T-cell (primary cell): ENCODE results near the gene SLC6A6. TPM values are rescaled to one million over a fixed set of nuclear protein-coding genes. Genes with fewer than 3 reads are reported as not detected.

Experiments used
- ATAC-seq, 4 experiments: fragments of 200-7000 bp in 3 of 4; fragments of 150-1000 bp in 1 of 4; cut with Tn5 transposase; replicated peaks in 1 of 4; 1 replicate in 3 of 4; 2 replicates in 1 of 4; pipeline ENCODE4 v1.10.0; 2021; ENCODE audit warnings: moderate library complexity in 3 of 4, mild to moderate bottlenecking in 2 of 4, moderate number of reproducible peaks in 1 of 4
- CTCF ChIA-PET, 2 donors: fragments of 300-600 bp; sonication (Branson Sonifier 250); formaldehyde crosslinking; loops; one replicate each; lab custom pipeline; 2022; ENCODE audit warnings: antibody characterized with exemption in 2 of 2; lab: Charles Lee
- POLR2A ChIA-PET, 2 donors: fragments of 300-600 bp; sonication (Branson Sonifier 250); formaldehyde crosslinking; loops; one replicate each; lab custom pipeline; 2022; ENCODE audit warnings: antibody characterized with exemption in 2 of 2; lab: Charles Lee
- DNase-seq, 35 experiments: peaks; one replicate each; pipeline versions ENCODE4 v3.0.0 to v3.0.0-alpha.2; 2013 to 2023
- H3K27ac ChIP-seq: one replicate; pipeline ENCODE4 v1.5.1; 2013; ENCODE audit warnings: low read length
- H3K27me3 ChIP-seq, 2 experiments: replicated peaks in 1 of 2; 1 replicate in 1 of 2; 2 replicates in 1 of 2; pipeline versions ENCODE4 v1.6.1 to v1.7.0; 2013; ENCODE audit warnings: low read length in 1 of 2, mixed read lengths in 1 of 2; ENCODE audit not compliant: control insufficient read depth in 2 of 2, insufficient read depth in 2 of 2; ENCODE audit errors: extremely low read depth in 1 of 2
- H3K36me3 ChIP-seq, 2 donors: 1 replicate in 1 of 2; 2 replicates in 1 of 2; pipeline versions ENCODE4 v1.6.1 to v1.7.0; 2013; ENCODE audit warnings: low read length in 1 of 2; ENCODE audit not compliant: control insufficient read depth in 2 of 2, insufficient read depth in 1 of 2; ENCODE audit errors: extremely low read depth in 1 of 2
- H3K4me1 ChIP-seq, 2 experiments: 1 replicate in 1 of 2; 2 replicates in 1 of 2; pipeline versions ENCODE4 v1.6.1 to v1.7.0; 2013; ENCODE audit warnings: low read length in 2 of 2, mixed read lengths in 1 of 2; ENCODE audit not compliant: insufficient read depth in 2 of 2, control insufficient read depth in 1 of 2; ENCODE audit errors: extremely low read depth in 1 of 2
- H3K4me3 ChIP-seq, 2 donors: 1 replicate in 1 of 2; 2 replicates in 1 of 2; pipeline versions ENCODE4 v1.5.1 to v1.7.0; 2013; ENCODE audit warnings: mild to moderate bottlenecking in 2 of 2, low read length in 1 of 2, moderate library complexity in 1 of 2; ENCODE audit not compliant: control insufficient read depth in 1 of 2; ENCODE audit errors: extremely low read depth in 1 of 2
- H3K9me3 ChIP-seq: 2 replicates; pipeline ENCODE4 v1.7.0; 2013
- H3K27ac Mint-ChIP-seq, 2 donors: one replicate each; pipeline ENCODE4 v1.8.0; 2020 to 2021; ENCODE audit warnings: mild to moderate bottlenecking in 2 of 2, mixed read lengths in 2 of 2
- H3K27me3 Mint-ChIP-seq, 2 donors: one replicate each; pipeline ENCODE4 v1.8.0; 2021 to 2022; ENCODE audit warnings: mixed read lengths in 2 of 2
- H3K36me3 Mint-ChIP-seq: one replicate; pipeline ENCODE4 v1.8.0; 2021; ENCODE audit warnings: mixed read lengths
- H3K4me1 Mint-ChIP-seq, 3 donors: one replicate each; pipeline ENCODE4 v1.8.0; 2020 to 2022; ENCODE audit warnings: mixed read lengths in 3 of 3, mild to moderate bottlenecking in 1 of 3
- H3K4me3 Mint-ChIP-seq, 3 donors: one replicate each; pipeline ENCODE4 v1.8.0; 2020 to 2022; ENCODE audit warnings: mild to moderate bottlenecking in 3 of 3, mixed read lengths in 3 of 3, moderate library complexity in 3 of 3
- H3K9me3 Mint-ChIP-seq, 3 donors: one replicate each; pipeline ENCODE4 v1.8.0; 2020 to 2022; ENCODE audit warnings: mixed read lengths in 3 of 3
- WGBS: methylation state at CpG from one replicate; pipeline ENCODE4 v1.1.5; 2013; ENCODE audit warnings: missing lambda C conversion rate; ENCODE audit not compliant: insufficient coverage; 5-methylcytosine and 5-hydroxymethylcytosine counted together
- total RNA-seq, 35 experiments: library from RNA in 6 of 35; stranded (reverse) in 6 of 35; fragments of 120-200 nt in 1 of 35; gene quantifications; one replicate each; pipeline versions ENCODE4 v1.2.1 to v1.2.4 and lab custom pipeline; 2013 to 2026

SLC6A6 gene
- total RNA-seq, 5 donors from 2014 or later (not counting 1 experiment from before 2014, with no cell fraction given), result 49.3 to 72.5 (median 63.6) TPM

DNA sequence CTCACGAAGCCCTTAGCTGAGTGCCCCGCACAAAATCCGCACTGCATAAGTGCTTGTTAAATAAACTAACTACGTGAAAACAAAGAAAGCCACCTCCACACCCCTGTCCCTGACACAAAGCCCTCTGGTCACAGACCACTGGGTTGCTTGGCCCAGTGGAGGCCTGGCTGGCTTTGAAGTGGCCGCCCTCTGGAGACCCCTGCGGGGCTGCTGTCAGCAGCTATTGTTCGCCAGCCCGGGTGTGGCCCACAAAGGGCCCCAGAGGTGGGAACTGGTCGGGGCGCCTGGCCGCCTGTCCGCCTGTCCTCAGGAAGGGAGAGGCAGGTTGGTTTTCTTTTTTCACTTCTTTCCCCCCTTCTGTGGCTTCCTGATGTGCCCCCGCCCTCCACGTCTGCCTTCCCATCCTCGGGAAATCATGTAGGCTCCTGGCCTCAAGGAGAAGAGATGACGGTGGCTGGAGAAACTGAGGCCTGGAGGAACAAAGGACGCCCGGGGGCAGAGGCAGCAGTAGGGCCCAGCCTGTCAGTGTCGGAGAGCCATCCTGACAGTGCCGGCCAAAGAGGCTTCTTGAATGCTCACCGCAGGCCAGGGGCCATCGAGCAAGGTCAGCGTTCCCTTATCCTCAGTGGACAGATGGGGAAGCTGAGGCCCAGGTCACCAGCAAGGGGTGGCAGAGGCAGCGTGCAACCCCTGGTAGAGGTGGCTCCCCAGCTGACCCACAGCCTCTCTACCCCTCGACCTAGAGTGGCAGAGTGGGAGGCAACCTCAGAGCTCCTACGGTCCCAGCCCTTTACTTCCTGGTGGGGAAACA, 61.1 kb downstream of the SLC6A6 start:
- Mint-ChIP-seq H3K27me3 (no peaks in the 10 kb centered on the region), H3K4me1 (peaks cover 0 to 4% (median 0%) of the 10 kb centered on the region in 3 donors), H3K9me3 (no peaks in the 10 kb centered on the region), H3K4me3 (no peak overlapping the region), H3K27ac (no peak overlapping the region), H3K36me3 (peaks cover 37% of the 10 kb centered on the region)
- Histone ChIP-seq H3K9me3 (no peaks in the 10 kb centered on the region), H3K4me1 (no peaks in the 10 kb centered on the region), H3K4me3 (no peak overlapping the region), H3K36me3 (peaks cover 25 to 79% of the 10 kb centered on the region in 2 donors), H3K27ac (no peak overlapping the region), H3K27me3 (no peaks in the 10 kb centered on the region)
- DNase-seq (no peak), ATAC-seq (no peak)
- POLR2A ChIA-PET, result interaction anchor here in 1 of 2 donors (0.9 kb wide), 1 partner anchor 319 kb away, joined by 3 read pairs; no protein-coding TSS in a partner anchor
- 95% methylated on average over 12 of the region's 26 CpGs for WGBS
- CTCF ChIA-PET, result interaction anchor here (1.4 to 2.8 kb wide), 3 partner anchors 61 to 567 kb away, joined by 4 to 10 read pairs (median 9); partner anchors contain the start of gene SLC6A6 (in 1 of the 2)

DNA sequence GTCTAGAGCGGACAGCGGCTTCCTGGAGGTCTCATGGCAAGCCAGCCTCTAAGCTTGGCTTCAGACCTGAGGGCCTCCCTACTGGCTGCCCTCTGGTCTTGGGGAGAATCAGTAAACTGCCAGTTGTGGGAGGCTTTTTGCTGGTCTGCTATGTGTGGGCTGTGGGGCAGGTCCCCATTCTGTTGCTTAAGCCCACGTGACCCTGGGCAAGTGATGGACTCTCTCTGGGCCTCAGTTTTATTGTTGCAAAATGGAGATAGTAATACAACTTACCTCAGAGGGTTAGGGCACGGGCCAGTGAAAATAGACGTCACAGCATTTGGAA, 61.7 kb downstream of the SLC6A6 start:
- no peak overlapping the region for H3K4me3 Mint-ChIP-seq
- H3K4me1 Mint-ChIP-seq, result peaks cover 0 to 4% (median 0%) of the 10 kb centered on the region in 3 donors
- POLR2A ChIA-PET, result no interaction called here
- H3K4me3 ChIP-seq, result no peak overlapping the region
- CTCF ChIA-PET, result no interaction called here
- no peaks in the 10 kb centered on the region for H3K9me3 Mint-ChIP-seq
- no peaks in the 10 kb centered on the region for H3K4me1 ChIP-seq
- WGBS, result 75% methylated on average over 3 of the region's 5 CpGs
- no peaks in the 10 kb centered on the region for H3K9me3 ChIP-seq
- no peak for DNase-seq
- no peaks in the 10 kb centered on the region for H3K27me3 Mint-ChIP-seq
- H3K27me3 ChIP-seq, result no peaks in the 10 kb centered on the region
- no peak overlapping the region for H3K27ac Mint-ChIP-seq
- peaks cover 36% of the 10 kb centered on the region for H3K36me3 Mint-ChIP-seq
- no peak for ATAC-seq
- H3K36me3 ChIP-seq, result peaks cover 25 to 81% of the 10 kb centered on the region in 2 donors
- no peak overlapping the region for H3K27ac ChIP-seq

DNA sequence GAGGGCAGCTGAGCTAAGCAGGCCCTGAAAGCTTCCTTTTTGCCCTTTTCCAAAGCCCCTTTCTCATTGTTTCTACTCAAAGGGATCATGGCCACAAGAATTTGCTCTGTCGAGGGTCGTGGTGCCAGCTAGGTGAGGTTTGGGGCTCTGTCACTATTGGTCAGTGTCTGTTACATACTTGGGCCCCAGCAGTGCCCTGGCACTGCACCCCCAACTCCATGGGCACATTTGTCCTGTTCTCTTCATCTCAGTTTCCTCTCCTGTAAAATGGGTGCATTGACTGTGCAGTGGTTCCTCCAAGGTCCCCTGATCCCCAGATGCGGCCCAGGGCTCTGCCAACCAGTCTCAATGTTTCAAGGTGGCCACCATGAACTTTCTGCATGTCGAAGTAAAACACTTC, 62.1 kb downstream of the SLC6A6 start:
- Mint-ChIP-seq H3K36me3 (peaks cover 36% of the 10 kb centered on the region), H3K9me3 (no peaks in the 10 kb centered on the region), H3K27ac (no peak overlapping the region), H3K4me1 (peaks cover 0 to 4% (median 0%) of the 10 kb centered on the region in 3 donors), H3K27me3 (no peaks in the 10 kb centered on the region), H3K4me3 (no peak overlapping the region)
- ChIA-PET POLR2A (no interaction called here), CTCF (no interaction called here)
- Histone ChIP-seq H3K9me3 (no peaks in the 10 kb centered on the region), H3K27ac (no peak overlapping the region), H3K27me3 (no peaks in the 10 kb centered on the region), H3K36me3 (peaks cover 25 to 82% of the 10 kb centered on the region in 2 donors), H3K4me3 (no peak overlapping the region), H3K4me1 (no peaks in the 10 kb centered on the region)
- DNase-seq (no peak), ATAC-seq (no peak)
- 100% methylated on average over 3 of the region's 4 CpGs for WGBS

DNA sequence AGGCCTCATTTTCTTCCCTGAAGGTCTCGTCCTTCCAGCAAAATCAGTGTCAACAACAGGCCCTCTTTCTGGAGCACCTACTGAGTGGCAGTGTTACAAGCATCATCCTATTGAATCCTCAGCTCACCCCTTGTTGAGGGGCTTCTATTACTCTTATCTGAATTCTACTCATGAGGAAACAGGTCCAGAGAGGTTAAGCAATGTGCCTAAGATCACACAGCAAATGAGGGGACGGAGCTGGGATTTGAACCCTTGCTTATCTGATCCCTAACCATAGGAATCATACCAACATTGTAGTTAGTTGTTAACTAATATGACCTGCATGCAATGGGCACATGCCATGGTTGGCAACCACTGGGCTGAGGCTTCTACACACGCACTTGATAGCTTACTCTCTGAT, 63.0 kb downstream of the SLC6A6 start:
- no peaks in the 10 kb centered on the region for H3K27me3 Mint-ChIP-seq
- H3K9me3 Mint-ChIP-seq, result no peaks in the 10 kb centered on the region
- ChIA-PET POLR2A (no interaction called here), CTCF (interaction anchor here (0.7 to 3.6 kb wide), 5 partner anchors 173 to 1661 kb away, joined by 3 to 14 read pairs (median 9); no protein-coding TSS in a partner anchor)
- ATAC-seq (no peak), DNase-seq (no peak)
- Histone ChIP-seq H3K27me3 (no peaks in the 10 kb centered on the region), H3K36me3 (peaks cover 25 to 77% of the 10 kb centered on the region in 2 donors), H3K9me3 (no peaks in the 10 kb centered on the region), H3K4me1 (no peaks in the 10 kb centered on the region), H3K27ac (no peak overlapping the region), H3K4me3 (no peak overlapping the region)
- no peak overlapping the region for H3K4me3 Mint-ChIP-seq
- peaks cover 31% of the 10 kb centered on the region for H3K36me3 Mint-ChIP-seq
- no peak overlapping the region for H3K27ac Mint-ChIP-seq
- H3K4me1 Mint-ChIP-seq, result no peaks in the 10 kb centered on the region
- WGBS, result no CpG with 5 or more reads among the region's 3 CpGs

DNA sequence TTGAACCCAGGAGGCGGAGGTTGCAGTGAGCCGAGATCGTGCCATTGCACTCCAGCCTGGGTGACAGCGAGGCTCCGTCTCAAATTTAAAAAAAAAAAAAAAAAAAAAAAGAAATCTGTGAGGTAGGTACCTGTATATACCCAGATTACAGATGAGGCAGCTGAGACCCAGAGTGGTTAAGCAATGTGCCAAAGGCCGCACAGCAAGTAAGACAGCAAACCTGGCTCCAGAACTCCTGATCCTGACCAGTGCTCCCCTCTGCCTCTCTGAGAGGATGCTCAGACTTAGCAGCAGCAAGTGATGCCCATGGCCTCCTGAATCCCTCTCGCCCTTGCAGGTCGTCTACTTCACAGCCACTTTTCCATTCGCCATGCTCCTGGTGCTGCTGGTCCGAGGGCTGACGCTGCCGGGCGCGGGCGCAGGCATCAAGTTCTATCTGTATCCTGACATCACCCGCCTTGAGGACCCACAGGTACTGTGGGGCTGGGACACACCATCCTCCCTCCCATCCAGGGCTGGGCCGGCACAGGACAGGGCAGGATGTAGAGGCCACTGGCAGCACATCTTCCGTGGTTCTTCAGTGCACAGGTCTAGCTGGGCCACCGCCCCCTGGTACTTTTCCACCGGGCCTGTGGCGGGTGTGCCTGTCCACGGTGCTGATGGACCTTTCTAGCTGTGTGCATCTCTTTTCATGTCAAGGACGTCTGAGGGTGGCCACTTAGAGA, 63.9 kb downstream of the SLC6A6 start:
- no peaks in the 10 kb centered on the region for H3K9me3 ChIP-seq
- ATAC-seq, result no peak
- CTCF ChIA-PET, result interaction anchor here (0.7 to 3.6 kb wide), 11 partner anchors 10 to 1662 kb away, joined by 3 to 14 read pairs (median 7); no protein-coding TSS in a partner anchor
- H3K4me3 ChIP-seq, result no peak overlapping the region
- H3K4me1 ChIP-seq, result no peaks in the 10 kb centered on the region
- no peaks in the 10 kb centered on the region for H3K27me3 Mint-ChIP-seq
- no peak overlapping the region for H3K27ac ChIP-seq
- H3K36me3 Mint-ChIP-seq, result peaks cover 29% of the 10 kb centered on the region
- no peaks in the 10 kb centered on the region for H3K27me3 ChIP-seq
- no peak overlapping the region for H3K27ac Mint-ChIP-seq
- POLR2A ChIA-PET, result no interaction called here
- H3K9me3 Mint-ChIP-seq, result no peaks in the 10 kb centered on the region
- H3K4me1 Mint-ChIP-seq, result no peaks in the 10 kb centered on the region
- 93% methylated on average over 16 of the region's 23 CpGs for WGBS
- H3K4me3 Mint-ChIP-seq, result no peak overlapping the region
- H3K36me3 ChIP-seq, result peaks cover 25 to 75% of the 10 kb centered on the region in 2 donors
- no peak for DNase-seq

DNA sequence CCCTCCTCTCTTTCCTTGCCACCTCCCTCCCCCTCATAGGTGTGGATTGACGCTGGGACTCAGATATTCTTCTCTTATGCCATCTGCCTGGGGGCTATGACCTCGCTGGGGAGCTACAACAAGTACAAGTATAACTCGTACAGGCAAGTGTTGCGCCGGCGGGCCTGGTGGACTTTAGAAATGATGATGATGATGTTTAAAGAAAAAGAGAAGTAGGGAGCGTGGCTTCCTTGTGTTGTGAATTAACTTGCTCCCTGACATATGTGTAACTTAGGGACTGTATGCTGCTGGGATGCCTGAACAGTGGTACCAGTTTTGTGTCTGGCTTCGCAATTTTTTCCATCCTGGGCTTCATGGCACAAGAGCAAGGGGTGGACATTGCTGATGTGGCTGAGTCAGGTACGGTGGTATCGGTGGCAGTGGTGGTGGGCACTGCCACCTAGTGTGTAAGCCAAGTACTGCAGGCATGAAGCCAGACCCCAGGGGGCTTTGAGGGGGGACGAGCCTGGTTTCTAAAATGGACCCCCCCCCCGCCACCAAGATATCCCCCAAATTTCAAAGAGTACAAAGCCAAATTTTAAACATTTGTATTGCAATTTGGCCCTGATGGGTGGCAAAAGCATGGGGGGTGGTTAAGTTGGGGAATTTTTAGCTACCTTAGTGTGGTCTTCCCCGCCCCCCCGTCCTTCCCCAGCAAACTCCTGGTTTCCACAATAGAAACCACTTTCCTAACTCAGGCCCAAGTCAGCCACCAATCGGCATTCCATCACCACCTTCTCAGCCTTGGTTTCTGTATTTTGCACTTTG, 65.6 kb downstream of the SLC6A6 start:
- Mint-ChIP-seq H3K27ac (no peak overlapping the region), H3K36me3 (peaks cover 23% of the 10 kb centered on the region)

More for the DNA sequence above, 65.6 kb downstream of the SLC6A6 start:
- peak; percentile 47 to 77 (median 66) for ATAC-seq
- H3K27me3 Mint-ChIP-seq, result no peaks in the 10 kb centered on the region
- H3K9me3 Mint-ChIP-seq, result no peaks in the 10 kb centered on the region
- H3K27me3 ChIP-seq, result no peaks in the 10 kb centered on the region
- H3K4me3 ChIP-seq, result no peak overlapping the region
- H3K27ac ChIP-seq, result no peak overlapping the region
- H3K9me3 ChIP-seq, result no peaks in the 10 kb centered on the region
- CTCF ChIA-PET, result interaction anchor here (0.6 to 3.6 kb wide), 24 partner anchors 10 to 1913 kb away, joined by 3 to 16 read pairs (median 4); no protein-coding TSS in a partner anchor
- H3K4me3 Mint-ChIP-seq, result no peak overlapping the region
- H3K4me1 ChIP-seq, result no peaks in the 10 kb centered on the region
- 84% methylated on average over 7 of the region's 15 CpGs for WGBS
- no peaks in the 10 kb centered on the region for H3K4me1 Mint-ChIP-seq
- POLR2A ChIA-PET, result no interaction called here
- peak in 30 of 35 experiments; percentile 8 to 72 (median 31) for DNase-seq
- peaks cover 33 to 78% of the 10 kb centered on the region in 2 donors for H3K36me3 ChIP-seq
